HG03039 (cell line): Measurements from ENCODE around the gene DNAAF6.
"Not testable (repeated sequence)": the region's sequence is repeated elsewhere in the genome, so short reads cannot be mapped to it uniquely, and the experiment has no call there.

ENCODE experiments used
- ATAC-seq: cut with Tn5 transposase; IDR thresholded peaks from one replicate; pipeline ENCODE4 v1.9.1; 2021; ENCODE audit warnings: mild to moderate bottlenecking, moderate library complexity; ENCODE audit not compliant: unreplicated experiment

The DNAAF6 gene

DNA sequence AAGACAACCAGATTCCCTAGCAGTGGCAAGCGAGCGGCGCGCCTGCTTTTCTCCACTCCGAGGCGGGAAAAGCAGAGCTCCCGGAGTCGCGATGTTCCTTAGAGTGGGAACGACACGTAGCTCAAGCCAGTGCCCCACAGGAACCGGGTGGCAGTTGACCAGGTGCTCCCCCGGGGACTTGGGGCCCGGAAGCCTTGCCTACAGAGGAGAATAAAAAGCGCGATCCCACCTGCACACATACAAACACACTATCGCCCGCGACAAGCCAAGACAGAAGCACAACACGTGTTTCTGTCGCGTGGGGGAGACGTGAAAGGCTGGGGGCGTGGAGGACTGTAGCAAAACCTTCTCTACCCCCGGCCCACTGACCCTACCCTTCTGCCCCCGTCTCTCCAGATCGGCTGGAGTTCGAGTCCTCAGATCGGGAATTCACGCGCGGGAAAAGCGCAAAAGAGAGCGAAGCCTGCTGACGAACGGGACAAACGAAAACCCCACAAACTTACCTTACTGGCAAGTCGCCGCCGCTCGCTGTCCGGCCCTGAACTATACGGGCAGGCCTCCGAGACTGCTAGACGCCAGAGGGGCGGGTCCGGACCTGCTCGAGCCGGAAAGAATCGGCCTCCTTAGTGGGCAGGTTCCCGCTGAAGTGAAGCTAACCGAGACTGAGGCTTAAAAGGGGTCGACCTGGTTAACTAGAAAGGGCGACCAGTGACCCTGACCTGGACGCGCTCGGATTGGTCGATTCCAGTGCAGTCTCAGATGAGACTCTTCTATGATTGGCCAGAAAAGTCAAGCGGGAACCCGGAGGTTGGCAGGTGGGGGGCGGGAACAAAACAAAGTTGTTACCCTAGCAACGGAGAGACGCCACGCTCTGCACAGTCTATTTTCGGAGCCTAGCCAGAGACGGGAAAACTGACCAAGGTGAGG, at the start of gene DNAAF6, which contains the start of gene NUP62CL:
TSS of gene DNAAF6 (plus strand) at position 842 of the 927 bp plus-strand sequence. CDS start 6,265 bp downstream, outside the sequence.
TSS of gene NUP62CL (minus strand) at position 664 of the 927 bp plus-strand sequence. CDS start 31,287 bp downstream, outside the sequence.
- ATAC-seq: peak; percentile 98

DNA sequence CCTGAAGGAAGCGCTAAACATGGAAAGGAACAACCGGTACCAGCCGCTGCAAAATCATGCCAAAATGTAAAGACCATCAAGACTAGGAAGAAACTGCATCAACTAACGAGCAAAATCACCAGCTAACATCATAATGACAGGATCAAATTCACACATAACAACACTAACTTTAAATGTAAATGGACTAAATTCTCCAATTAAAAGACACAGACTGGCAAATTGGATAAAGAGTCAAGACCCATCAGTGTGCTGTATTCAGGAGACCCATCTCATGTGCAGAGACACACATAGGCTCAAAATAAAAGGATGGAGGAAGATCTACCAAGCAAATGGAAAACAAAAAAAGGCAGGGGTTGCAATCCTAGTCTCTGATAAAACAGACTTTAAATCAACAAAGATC, 48.8 kb upstream of the DNAAF6 start:
- ATAC-seq: not testable (repeated sequence)

DNA sequence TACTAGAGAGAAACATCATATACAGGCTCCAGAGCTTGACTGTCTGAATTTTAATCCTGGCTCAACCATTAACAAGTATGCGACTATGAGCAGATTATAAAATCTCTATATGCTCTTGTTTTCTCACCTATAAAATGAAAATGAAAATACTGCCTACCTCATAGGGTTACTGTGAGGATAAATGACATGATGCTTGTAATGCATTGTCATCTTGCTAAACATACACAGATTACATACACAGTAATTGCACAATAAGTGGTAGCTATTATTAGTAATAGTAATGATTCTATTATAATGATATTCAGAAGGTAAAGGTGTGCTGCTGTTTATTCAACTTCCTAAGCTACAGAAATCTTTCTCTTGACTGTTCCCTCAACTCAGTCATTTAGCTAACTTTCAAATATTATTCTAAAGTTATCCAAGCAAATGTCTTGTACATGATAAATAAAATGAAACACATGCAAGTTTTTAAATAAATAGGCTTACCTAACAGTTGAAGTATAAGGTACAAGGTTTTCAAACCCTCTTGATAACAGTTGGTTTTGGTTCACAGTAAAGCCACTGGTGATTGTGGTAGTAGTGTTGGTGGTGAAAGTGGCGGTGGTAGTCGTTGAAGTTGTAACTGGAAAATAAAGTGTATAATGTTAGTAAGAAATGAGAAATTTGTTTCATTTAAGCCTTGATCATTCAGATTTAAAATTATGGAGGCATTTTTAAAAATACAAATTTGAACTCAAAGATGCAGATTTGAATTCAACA, 39.1 kb upstream of the DNAAF6 start:
- ATAC-seq: no peak

DNA sequence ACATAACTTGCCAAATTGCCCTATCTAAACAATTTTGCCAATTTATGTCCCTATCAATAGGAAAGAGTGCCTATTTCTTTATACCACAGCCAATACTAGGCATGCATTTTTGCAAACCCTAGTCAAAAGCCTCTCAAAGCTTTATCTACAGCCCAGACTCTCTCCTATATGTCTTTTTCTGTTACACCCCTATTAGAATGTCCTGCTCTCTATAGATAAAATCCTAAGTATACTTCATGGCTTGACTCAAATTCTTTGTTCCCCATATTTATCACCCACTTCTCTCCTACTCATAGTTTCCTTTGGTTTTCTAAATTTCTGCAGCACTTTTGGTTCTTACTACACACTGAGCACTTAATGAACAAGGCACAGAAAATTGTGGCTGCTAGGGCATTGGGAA, 38.2 kb upstream of the DNAAF6 start:
- ATAC-seq: no peak

DNA sequence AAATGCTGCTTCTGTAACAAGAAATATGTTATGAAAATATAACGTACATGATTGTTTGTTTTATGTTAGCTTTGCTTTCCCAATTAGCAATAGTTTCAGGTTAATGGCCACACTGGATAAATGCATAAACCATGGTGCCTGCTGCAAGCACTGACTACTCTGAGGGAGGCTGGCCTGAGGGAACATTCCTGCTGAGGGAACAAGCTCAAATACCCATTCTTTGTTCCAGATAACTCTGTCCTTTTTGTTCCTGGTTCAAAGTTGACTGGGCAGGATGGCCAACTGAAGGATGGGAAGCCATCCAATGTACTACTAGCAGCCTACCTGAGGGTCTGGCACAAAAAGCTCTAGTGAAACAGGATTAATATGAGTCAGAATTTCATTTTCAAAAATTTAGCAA, 37.7 kb upstream of the DNAAF6 start:
- no peak for ATAC-seq

DNA sequence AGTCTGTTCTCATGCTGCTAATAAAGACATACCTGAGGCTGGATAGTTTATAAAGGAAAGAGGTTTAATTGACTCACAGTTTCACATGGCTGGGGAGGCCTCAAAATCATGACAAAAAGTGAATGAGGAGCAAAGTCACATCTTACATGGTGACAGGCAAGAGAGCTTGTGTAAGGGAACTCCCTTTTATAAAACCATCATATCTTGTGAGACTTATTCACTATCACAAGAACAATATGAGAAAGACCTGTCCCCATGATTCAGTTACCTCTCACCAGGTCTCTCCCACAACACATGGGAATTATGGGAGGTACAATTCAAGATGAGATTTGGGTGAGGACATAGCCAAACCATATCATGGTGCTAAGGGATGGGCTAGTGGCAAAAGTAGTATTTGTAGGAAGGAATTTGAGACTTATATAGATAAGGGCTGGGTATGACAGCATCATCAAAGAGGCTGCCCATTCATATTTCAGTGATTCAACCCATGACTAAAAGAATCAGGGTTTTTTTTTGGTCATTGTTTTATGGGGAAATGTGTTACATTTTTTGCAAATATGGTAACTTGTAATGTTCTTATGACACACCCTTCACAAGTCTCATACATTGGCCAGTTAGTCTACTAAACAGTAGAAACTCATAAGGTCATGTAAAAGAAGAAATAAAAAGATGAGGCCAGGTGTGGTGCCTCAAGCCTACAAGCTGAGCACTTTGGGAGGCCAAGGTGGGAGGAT, 34.9 kb upstream of the DNAAF6 start:
- no peak for ATAC-seq

DNA sequence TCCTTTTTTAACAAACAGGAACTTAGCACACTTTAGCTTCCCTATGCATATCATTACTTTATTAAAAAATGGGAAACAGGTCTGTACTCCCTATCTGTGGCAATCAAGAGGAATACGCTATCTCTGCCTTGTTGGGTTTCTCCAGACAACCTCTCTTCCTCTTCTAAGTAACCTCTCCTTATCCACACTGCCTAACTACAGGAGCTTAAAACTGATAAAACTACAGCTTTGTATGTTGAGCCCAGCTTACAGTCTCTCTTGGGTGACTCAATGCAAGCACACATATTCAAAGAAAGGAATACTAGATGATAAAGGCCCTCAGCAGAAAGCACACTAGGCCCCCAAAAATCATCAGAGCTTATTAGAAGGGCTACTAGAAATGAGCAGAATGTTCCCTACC, 9.1 kb upstream of the DNAAF6 start:
- ATAC-seq: no peak

DNA sequence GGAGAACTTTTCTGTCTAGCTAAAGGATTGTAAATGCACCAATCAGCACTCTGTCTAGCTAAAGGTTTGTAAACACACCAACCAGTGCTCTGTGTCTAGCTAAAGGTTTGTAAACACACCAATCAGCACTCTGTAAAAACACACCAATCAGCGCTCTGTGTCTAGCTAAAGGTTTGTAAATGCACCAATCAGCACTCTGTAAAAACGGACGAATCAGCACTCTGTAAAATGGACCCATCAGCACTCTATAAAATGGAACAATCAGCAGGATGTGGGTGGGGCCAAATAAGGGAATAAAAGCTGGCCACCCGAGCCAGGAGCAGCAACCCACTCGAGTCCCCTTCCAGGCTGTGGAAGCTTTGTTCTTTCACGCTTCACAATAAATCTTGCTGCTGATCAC, 8.3 kb upstream of the DNAAF6 start:
- ATAC-seq: not testable (repeated sequence)

DNA sequence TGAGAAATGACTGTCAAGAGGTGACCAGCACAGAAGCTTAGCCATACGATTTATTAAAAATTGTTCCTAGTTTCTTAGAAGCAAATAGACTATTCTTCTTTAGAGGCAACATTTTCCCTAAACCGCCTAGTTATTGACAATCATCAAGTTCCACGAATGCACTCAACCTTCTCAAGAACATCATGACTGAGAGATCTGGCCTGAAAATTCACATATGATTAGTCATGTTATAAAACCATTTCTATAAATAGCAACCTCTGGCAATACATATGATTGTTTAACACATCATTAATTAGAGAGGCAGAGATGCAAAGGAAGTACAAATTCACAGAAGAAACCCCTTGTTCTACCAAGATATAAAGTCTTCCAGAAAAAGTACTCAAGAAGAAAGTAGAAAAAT, 6.9 kb upstream of the DNAAF6 start:
- no peak for ATAC-seq

DNA sequence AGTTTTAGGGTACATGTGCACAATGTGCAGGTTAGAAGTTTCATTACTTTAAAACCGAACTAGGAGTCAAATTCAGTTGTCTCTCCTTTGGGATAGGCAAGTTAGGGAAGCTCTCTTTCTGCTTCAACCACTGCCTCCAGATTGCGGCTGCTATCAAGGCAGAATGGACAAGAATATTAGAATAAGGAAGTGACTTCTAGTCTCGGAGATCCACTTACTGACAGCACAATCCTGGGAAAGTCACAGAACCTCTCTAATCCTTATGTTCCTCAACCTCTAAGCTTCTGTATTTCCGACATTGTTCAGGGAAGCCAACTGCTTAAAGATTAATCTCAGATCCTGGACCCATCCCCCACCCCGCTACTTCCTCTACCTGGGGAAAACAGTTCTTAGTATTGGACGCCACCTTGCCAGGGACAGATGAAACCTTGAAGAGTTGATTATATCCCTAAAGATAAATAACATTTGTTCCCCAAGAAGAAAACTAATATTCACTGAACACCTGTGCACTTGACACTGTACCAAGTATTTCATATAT, 2.3 kb upstream of the DNAAF6 start:
- no peak for ATAC-seq

DNA sequence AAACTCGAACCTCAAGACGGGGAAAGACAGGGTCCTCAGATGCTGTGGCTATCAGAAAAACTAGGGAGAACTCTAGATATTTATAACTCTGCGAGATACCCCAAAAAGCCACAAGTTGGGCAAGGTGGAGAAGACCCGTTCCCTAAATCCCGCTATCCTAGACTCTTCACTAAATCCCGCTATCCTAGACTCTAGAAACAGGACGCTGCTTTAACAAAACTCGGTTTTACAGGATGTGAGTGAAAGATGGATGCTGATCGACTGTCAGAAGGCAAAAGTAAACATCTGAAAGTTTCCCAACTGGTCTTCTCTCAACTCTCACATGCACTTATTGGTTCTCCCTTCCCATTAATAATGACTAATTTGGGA, 270 bp downstream of the DNAAF6 start:
- ATAC-seq: no peak

DNA sequence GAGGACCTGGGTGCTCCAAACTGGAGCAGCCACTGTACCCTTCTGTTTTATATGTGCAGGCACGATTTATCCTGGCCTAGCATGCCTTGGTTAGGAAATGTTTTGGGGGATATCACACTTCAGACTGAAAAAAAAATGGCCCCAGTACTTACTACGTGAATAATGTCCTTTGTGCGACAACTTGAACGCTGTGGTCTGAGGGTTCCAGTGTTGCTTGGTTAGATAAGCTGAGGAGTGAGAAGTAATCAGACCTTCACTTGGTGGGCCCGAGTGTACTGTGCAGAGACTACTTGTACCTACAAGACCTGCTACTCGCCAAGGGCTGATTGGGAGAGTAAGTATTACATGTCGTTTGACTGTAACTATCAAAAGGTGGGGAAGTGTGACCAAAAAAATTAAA, 678 bp downstream of the DNAAF6 start:
- ATAC-seq: no peak

DNA sequence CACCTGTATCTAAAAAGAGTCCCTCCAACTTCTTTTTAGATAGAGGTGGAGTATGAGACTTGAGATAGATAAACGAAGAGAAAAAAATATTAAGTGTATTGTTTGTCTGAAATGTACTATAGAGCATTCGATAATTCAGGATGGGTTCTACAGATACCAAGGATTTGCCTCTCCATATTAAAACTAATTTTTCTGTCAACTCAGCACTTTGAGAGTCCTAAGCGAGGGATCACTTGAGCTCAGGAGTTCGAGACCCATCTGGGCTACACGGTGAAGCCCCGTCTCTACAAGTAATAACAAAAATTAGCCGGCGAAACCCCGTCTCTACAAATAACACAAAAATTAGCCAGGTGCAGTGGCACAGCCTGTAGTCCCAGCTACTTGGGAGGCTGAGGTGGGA, 1.5 kb downstream of the DNAAF6 start:
- no peak for ATAC-seq

DNA sequence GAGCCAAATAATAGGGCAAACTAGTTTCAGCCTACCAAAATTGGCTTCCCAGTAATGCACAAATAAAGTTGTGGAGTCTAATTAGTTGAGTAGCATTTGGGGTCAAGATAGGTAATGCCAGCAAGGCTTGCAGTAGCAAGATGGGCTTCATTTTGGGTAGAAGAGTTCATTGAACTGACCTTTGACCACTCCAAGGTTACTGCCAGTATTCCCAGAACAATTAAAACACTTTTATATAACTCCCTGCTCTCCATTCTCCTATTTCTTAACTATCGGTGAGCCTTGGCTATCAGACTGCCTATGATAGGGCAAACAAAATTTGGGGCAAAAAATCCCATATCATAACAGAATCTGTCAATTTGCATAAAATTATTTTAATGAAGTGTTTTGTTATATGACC, 7.1 kb downstream of the DNAAF6 start:
- ATAC-seq: no peak

DNA sequence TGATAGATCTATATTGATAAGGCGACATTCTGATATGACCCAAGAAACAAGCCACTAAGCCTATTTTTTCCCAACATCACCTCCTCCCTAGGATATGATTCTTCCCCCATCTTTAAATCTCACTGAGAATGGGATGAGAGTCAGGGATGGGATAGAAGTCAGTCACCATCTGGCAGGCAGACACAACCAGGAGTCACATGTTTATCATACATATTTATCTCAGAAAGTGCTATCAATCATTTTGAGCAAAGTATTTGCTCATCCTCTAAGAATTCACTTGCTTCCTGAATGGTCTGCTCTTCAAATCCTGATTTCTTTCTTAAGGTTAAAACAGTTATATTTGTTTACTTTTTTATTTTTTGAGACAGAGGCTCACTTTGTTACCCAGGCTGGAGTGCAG, 20.3 kb downstream of the DNAAF6 start:
- ATAC-seq: no peak

DNA sequence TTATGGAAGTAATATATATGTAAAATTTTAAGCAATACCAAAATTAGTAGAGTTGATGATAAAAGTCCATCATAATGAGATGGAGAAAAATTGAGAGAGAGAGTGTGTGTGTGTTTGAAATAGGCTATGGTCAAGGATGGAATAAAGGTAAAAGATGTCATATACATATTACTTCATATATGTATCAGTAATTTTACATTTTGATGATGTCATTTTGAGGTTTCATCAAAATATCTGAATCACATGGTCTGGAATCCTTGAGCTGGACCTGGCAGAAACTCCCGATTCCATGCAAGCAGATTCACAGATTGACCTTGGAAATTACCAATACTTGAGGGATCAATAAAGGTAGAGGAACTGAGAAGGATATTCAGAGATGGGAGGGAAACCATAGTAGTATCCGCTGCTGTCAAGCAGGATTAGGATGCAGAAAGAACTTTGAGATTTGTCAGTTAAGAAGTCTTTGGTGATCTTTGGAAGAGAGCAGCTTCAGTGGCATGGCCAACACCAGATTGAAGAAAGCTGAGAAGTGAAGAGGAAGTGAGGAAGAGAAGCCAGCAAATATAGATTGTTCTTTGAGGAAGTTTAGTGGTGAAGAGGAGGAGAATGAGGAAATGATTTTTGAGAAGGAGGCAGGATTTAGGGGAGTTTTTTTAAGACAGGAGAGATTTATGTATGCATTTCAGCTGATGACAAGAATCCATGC, 21.5 kb downstream of the DNAAF6 start:
- no peak for ATAC-seq

DNA sequence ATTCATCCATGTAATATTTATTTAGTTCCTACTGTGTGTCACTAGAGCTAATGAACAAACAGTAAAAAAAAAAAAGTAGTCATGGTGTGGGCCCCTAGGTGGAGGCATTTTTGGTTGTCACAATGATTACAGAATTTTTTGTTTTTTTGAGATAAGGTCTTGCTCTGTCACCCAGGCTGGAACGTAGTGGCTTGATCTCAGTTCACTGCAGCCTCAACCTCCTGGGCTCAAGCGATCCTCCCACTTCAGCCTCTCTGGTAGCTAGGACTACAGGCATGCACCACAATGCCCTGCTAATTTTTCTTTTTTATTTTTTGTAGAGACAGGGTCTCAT, 22.0 kb downstream of the DNAAF6 start:
- ATAC-seq: no peak

DNA sequence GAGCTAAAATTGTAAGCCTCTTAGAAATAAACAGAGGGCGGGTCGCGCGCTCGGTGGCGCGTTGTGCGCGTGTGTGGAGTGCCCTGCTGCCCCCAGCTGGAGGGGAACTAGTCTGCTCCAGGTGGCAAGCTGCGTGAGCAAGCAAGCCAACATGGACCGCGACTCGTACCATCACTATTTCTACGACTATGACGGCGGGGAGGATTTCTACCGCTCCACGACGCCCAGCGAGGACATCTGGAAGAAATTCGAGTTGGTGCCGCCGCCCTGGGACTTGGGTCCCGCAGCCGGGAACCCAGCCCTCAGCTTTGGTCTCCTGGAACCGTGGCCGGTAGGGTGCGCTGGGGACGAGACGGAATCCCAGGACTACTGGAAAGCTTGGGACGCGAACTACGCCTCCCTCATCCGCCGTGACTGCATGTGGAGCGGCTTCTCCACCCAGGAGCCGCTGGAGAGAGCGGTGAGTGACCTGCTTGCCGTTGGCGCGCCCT, 66.1 kb downstream of the DNAAF6 start:
- no peak for ATAC-seq

DNA sequence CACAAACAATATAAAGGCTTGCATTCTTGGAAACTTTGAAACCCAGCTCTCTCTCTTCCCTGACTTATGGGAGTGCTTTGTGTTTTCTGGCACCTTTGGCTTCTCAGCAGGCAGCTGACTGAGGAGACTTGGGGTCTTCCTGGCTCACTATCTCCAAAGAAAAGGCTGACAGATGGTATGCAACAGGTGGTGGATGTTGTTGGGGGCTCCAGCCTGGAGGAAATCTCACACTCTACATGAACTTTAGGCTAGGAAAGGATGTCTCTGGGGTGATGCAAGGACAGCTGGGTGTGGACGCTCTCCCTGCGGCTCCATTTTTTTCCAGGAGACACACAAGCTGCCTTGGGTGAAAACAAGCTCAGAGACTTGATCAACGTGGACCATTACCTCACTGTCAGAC, 67.4 kb downstream of the DNAAF6 start:
- no peak for ATAC-seq

DNA sequence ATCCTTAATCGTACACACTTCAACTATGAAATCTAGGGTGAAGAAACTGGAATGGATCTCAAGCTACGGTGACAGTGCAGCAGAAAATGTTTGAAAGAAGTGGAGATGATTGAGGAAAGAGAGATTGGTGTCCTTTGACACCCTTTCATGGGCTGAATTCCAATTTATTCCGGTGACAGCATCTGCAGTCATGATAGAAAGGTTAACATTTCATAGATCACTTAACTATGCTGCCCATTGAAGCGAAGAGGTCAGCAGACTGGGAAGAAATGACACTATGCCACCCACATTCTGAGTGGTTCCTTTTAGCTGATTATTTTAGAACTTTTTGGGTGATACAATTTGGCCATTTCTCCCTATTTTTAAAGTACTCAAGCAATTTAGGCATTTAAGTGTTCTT, 82.3 kb downstream of the DNAAF6 start:
- no peak for ATAC-seq
